ENCODE results near the gene H2BW2. TPM values are rescaled to one million over a fixed set of nuclear protein-coding genes. Genes with fewer than 3 reads are reported as not detected.
"Not testable (repeated sequence)": the region's sequence is repeated elsewhere in the genome, so short reads cannot be mapped to it uniquely, and the experiment has no call there.

Gene H2BW2
- not detected in 2 replicates for total RNA-seq

DNA sequence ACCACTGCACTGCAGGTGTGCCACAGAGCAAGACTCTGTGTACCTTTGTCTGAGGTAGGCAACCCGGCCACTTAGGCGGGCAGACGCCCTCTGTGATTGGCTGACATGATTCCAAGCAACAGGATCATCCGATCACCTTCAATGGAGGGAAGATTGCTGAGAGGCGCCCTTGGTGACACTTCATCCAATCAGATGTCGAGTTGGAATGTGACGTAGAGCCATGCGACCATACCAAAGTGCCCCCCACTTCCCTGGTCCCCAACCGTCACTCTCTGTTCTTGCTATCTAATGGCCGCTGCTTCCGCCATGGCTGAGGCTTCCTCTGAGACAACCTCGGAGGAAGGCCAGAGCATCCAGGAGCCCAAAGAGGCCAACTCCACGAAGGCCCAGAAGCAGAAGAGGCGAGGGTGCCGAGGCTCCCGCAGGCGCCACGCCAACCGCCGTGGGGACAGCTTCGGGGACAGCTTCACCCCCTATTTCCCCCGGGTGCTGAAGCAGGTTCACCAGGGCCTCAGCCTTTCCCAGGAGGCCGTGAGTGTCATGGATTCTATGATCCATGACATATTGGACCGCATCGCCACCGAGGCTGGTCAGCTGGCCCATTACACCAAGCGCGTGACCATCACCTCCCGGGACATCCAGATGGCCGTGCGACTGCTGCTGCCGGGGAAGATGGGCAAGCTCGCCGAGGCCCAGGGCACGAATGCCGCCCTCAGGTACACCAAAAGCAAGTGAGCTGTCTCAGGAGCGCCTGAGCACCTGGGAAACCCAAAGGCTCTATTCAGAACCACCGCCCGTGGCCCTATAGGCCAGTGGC is at the start of gene H2BW2:
H2BW2 (plus strand) TSS at position 268 of the 817 bp plus-strand sequence; CDS start at position 307, 39 bp downstream.
- DNase-seq (ENCODE audit: extremely low read depth, low read depth, low spot score), result no peak

DNA sequence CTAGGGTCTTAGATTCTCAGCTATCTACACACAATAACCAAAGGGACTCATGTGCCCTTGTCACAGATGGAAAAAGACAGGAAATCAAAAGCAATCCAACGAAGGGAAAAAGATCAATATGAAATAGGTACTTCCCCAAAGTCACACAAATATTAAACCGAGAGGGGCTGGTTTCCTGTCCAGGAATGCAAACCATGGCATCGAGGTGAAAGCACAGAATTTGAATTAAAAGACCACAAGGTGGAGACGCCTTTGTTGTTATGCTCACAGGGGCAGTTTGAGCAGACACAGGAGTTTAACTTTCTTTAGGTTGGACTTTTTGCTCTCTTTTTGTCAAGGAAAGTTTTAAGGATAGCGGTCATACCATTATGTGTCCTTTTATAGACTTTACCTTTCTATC is 40.5 kb upstream of the H2BW2 start:
- DNase-seq (ENCODE audit: extremely low read depth, low read depth, low spot score), result no peak

- DNase-seq (ENCODE audit: extremely low read depth, low read depth, low spot score), result no peak
These were observed 30.9 kb upstream of the H2BW2 start for GRCh38 chrX:104008831-104009230.

DNA sequence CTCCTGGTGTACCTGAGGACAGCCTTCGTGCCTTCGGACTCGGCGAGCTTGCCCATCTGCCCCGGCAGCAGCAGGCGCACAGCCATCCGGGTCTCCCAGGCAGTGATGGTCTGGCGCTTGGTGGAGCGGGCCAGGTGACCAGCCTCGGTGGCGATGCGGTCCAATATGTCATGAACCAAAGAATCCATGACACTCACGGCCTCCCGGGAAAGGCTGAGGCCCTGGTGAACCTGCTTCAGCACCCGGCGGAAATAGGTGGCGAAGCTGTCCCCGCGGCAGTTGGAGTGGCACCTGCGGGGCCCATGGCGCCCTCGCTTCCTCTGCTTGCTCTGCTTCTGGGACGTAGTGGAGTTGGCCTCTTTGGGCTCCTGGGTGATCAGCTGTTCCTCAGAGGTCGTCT is 26.6 kb upstream of the H2BW2 start:
- DNase-seq (ENCODE audit: extremely low read depth, low read depth, low spot score), result no peak

- DNase-seq (ENCODE audit: extremely low read depth, low read depth, low spot score), result no peak
These were observed 26.1 kb upstream of the H2BW2 start, which contains the start of gene H2BW1 for GRCh38 chrX:104013606-104014005. TSS of gene H2BW1 (minus strand) at chrX:104013708. CDS start at chrX:104013576, 132 bp downstream.

GRCh38 chrX:104015576-104015975 is 24.2 kb upstream of the H2BW2 start:
- not testable (repeated sequence) for DNase-seq (ENCODE audit: extremely low read depth, low read depth, low spot score)

- no peak for DNase-seq (ENCODE audit: extremely low read depth, low read depth, low spot score)
These were observed 21.6 kb upstream of the H2BW2 start for GRCh38 chrX:104018126-104018525.

DNA sequence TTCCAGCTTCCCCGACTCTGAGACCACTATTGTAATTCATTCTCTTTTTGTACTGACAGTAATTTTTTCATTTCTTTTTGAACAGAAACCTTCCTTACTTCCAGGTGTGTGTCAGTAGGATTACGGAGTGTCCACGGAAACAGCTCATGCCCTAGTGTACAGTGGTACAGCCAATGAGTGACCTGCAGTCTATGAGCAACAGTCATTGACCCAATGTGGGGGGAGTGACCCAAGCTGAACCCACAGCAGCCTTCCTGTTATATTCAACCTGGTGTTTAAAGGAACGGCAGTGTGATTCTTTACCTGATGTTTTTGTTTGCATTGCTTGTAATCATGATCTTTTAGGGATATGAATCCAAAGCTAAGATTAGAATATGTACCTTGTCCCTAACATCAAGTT is 1.2 kb downstream of the H2BW2 start:
- DNase-seq (ENCODE audit: extremely low read depth, low read depth, low spot score), result no peak

- DNase-seq (ENCODE audit: extremely low read depth, low read depth, low spot score), result no peak
These were observed 5.9 kb downstream of the H2BW2 start for GRCh38 chrX:104045642-104046041.

GRCh38 chrX:104047171-104047570 is 7.4 kb downstream of the H2BW2 start:
- DNase-seq (ENCODE audit: extremely low read depth, low read depth, low spot score), result no peak

DNA sequence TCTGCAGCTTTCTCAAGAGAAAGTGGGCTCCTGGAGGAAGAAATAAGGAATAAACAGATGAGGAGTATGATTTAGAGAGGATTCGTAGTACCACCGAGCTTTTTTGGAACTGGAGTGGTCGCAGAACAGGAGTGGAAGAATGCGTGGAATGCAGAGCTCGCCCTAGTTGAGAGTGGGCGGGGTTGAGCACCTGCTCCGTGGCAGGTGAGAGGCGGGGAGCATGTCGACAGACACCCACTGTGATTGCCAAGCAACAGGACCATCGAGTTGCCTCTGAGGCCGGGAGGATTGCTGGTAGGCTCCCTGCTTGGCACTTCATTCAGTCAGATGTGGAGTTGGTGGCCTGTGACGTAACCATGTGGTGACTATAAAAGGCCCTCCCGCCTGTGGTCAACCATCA is 15.2 kb downstream of the H2BW2 start:
- DNase-seq (ENCODE audit: extremely low read depth, low read depth, low spot score), result not testable (repeated sequence)

- not testable (repeated sequence) for DNase-seq (ENCODE audit: extremely low read depth, low read depth, low spot score)
These were observed 22.9 kb downstream of the H2BW2 start for GRCh38 chrX:104062636-104063035.

DNA sequence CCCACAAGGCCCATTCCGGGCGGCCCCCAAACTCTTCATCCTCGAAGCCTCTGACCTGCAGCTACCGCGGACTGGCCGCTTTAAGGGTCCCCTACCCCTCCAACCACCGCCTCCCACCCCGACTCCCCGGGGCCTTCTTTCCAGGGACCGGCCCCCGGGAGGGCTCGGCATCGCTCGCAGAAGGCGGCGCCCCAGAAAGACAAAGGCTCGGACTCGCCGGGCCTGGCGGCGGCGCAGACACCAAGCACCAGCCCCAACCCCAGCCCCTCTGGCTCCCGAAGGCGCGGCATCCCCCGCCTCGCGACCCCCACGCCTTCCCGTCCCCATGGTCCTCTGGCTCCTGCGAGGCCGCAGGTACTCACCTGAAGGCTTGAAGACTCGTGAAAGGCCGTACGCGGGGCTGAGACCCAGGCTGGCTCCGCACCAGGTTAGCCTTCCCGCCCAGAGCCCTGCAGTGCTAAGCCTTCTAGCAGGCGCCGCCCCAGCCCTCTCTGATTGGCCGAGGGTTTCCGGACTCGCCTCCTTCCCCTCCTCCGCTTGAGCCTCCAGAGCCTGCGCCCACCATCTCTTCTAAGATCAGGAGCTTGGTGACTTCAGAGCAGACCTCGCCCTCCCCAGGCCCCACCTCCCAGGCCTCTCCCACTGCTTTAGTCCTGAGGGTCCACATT is 36.2 kb downstream of the H2BW2 start, which contains the start of gene TMSB15C:
TMSB15C (minus strand) TSS at position 459 of the 668 bp plus-strand sequence.
- DNase-seq (ENCODE audit: extremely low read depth, low read depth, low spot score), result not testable (repeated sequence)

- not testable (repeated sequence) for DNase-seq (ENCODE audit: extremely low read depth, low read depth, low spot score)
These were observed 38.1 kb downstream of the H2BW2 start for GRCh38 chrX:104077854-104078253.

DNA sequence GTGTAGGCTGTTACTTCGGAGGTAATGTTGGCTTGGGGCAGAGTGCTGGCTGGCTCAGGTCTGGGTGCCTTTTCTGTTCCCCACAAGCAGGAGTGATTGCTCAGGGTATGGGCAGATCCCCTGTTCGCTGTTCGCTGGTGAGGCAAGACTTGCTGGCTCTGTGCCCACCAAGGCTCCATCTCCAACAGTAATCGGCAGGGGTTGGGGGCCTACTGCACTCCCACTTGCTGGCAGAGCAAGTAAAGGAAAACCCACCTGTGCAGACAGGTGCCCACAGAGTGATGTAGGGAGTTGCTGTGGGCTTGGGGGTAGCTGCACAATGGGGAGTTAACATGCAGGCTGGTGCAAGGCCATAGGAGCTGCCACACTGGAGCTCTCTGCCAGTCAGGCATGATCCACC is 44.3 kb downstream of the H2BW2 start:
- no peak for DNase-seq (ENCODE audit: extremely low read depth, low read depth, low spot score)

- DNase-seq (ENCODE audit: extremely low read depth, low read depth, low spot score), result no peak
These were observed 45.0 kb downstream of the H2BW2 start for GRCh38 chrX:104084534-104085277.

- DNase-seq (ENCODE audit: extremely low read depth, low read depth, low spot score), result no peak
These were observed 45.7 kb downstream of the H2BW2 start for GRCh38 chrX:104085477-104085876.

DNA sequence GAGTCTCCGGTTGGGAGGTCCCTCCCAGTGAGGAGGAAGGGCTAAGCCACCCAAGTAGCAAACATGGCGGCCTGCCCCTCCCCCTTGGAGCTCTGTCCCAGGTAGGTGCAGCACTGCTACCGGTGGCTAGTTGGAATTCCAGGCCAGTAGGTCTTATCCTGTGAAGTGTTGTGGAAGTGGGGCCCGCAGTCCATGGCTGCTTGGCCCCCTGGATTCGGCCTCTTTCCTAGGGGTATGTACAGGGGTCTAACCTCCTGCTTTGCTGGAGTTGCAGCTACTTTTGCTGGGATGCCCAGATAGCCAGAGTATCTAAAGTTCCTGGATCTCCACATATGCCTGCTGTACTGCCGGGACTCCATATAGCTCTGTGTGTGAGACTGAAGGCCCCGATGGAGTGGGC is 46.2 kb downstream of the H2BW2 start:
- no peak for DNase-seq (ENCODE audit: extremely low read depth, low read depth, low spot score)

Measured in glomerular endothelial cell (primary cell).